Measurements from ENCODE around the gene GATA2.

The GATA2 gene

DNA sequence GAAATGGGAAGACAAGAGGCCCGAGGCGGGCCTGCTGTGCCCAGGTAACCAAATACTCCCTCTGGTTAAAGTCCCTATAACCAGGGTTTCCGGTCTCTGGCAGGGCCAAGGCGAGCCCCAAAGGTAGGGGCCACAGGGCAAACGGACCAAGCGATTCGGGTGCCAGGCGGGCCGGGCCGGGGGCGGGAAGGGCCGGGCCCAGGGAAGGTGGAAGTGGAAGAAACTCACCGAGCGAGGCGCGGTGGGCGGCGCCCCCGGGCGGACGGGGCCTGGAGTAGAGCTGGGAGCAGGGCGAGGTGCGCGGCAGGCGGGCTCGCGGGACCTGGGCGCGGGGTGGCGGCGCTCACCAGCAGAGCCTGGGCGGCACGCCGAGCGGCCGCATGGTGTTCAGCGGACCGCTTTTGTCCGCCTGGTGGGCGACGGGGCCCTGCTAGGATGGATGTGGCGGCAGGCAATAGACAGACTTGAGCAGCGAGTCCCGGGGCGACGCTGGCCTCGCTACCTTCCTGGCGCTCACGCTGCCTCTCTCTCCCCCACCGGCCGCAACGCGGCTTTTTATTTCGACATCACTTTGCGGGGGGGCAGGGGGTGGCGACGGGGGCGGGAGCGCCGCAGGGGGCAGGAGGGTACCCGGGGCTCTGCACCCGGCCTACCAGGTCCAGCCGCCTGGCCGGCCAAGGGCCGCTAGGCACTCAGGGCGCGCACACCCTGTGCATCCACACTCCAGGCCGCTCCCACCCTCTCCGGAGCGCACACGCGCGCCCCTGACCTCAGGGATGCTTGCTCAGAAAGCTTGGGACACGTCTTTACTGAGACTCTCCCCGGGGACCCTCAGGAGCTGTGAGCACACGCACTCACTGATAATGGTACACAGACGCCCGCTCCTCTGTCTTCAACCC lies at the start of gene GATA2:
Gene GATA2 (minus strand): TSS at position 531 of the 899 bp plus-strand sequence. CDS start 6,170 bp downstream, outside the sequence.
- no peak for DNase-seq

- no peak for DNase-seq
Observed at GRCh38 chr3:128541246-128541645, 48.2 kb upstream of the GATA2 start.

DNA sequence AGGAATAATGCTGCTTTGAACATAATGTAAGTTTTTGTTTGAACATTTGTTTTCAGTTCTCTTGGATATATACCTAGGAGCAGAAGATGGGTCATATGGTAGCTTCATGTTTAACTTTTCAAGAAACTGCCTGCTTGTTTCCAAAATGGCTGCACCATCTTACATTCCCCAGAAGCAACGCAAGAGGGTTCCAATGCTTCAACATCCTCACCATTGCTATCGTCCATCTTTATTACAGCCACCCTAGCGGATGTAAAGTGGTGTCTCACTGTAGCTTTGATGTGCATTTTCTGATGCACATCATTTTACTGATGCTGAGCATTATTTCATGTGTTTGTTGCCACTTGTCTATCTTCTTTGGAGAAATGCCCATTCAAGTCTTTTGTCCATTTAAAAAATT lies 46.4 kb upstream of the GATA2 start:
- no peak for DNase-seq

GRCh38 chr3:128537091-128537703 lies 44.2 kb upstream of the GATA2 start:
- DNase-seq, result no peak

DNA sequence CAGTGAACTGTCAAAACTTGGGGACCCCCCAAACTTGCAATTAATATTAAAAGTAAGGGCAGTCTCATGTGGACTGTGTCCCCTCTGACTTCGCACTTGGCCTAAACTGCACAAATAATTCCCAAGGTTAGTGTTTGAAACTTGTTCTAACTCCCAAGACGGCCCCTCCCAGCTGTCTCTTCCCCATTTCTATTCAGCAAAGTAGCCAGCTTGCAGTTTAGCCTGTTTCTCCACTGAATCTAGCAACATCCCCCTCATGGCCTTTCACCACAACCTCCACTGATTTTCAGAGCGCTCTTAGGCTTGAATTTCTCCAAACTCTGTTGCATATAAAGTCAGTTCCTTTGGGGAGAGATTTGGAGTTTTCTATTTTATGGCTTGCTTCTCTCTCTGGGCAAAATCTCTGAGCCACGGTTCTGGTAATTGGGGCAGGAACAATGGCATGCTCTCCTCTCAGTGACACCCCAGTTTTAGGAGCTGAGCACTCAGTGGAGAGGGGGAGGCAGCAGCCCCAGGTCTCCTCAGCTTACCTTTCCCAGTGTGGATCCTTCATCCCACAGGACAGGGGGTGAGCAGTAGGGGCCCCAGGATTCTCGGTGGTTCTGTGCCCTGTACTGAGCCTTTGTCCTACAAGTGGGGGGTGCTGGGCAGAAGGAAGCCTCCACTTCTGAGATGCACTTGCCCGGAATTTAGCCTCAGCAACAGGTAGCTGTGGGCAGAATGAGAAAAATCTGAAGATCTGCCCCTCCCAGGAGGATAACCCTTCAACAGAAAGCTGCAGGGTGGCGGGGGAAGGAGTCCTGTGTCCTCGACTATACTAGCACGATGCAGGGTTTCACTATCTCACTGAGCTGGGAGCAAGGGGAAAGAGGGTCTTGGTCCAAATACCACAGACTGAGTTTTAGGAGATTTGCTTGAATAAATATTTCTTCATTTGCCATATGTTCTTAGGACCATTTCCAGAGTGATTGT lies 39.3 kb upstream of the GATA2 start:
- DNase-seq, result no peak

- DNase-seq, result no peak
Observed at GRCh38 chr3:128524374-128525299, 31.6 kb upstream of the GATA2 start.

DNA sequence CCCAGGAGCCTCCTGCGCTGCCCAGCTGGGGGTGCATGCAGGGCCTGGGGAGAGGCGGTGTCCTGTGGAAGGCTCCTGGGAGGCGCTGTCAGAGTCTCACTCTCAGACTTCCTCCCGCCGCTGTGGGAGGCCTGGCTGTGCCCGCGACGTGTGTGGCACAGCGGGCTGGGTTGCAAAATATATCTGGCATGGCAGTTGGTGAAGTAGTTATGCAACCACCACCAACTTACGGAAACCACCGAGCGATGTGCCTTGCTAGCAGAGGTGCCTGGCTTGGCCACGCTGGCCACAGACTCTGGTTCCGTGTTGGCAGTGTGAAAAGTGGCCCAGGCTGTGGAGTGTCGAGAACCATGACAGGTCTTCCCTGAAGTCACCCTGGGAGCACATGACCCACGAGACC lies 30.6 kb upstream of the GATA2 start:
- no peak for DNase-seq

DNA sequence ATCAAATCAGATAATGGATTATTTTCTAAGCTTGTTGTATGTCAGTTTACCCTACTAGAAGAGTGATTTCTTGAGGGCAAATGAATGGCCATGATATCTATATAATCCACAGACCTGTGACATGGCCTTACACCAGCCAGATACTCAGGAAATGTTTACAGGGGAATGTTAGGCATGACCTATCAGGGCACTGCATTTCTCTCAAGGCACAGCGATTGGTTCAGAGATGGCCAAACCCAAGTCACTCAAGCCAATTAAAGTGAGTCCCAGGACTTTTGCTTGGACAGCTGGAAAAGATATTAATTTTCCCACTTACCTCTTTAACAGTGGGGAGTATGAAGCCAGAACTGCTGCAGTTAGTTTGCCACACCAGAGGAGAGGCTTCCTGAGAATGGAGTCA lies 28.7 kb upstream of the GATA2 start:
- DNase-seq, result no peak

GRCh38 chr3:128518587-128519490 lies 25.8 kb upstream of the GATA2 start:
- DNase-seq, result no peak

DNA sequence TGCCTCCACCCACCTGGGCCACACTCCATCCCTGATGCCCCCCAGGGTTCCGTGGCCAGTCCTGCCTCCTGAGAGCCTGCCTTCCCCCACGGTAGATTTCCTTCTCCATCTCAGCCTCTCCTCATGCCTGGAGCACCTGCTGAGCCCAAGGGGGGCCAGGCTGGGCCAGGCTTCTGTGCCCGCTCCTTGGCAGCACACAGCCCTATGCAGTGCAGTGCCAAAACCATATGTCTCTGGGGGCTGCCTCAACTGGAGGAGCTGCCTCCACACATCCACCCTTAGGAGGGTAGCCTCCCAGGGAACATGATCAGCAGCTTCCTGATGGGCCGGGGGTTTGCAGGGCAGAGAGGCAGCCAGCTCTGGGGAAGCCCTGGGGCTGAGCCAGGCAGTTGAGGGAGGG lies 24.6 kb upstream of the GATA2 start:
- DNase-seq, result no peak

DNA sequence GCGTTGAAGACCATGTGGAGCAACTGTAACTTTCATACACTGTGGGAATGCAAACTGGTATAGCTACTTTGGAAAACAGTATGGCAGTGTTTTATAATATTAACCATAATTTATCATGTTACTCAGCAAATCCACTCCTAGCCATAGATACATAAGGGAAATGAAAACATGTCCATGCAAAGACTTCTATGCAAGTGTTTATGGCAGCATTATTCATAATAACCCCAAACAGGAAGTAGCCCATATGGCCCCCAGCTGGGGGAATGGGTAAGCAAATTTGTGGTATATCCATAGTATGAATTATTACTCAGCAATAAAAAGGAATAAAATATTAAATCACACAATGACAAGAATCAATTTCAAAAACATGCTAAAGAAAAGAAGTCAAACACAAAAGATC lies 23.0 kb upstream of the GATA2 start:
- no peak for DNase-seq

DNA sequence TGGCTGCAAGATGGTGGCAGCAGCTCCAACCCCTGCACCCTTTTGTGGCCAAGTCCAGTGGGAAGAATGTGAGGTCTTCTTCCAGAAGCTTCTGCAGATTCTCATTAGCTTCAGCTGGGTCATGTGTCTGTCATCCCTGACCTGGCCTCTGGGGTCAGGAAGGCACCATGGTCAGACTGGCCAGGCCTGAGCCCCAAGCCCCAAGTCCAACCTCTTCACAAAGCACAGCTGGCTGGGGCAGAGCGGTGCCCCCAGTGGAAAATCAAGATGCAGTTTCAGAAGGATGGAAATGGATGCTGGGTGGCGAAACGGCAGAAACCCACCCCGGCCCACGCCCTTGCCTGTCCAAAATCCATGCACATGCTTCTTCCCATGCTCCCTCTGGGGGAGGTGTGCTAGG lies 15.9 kb upstream of the GATA2 start:
- DNase-seq, result no peak

- no peak for DNase-seq
Observed at GRCh38 chr3:128506754-128507153, 13.8 kb upstream of the GATA2 start.

GRCh38 chr3:128505771-128506170 lies 12.8 kb upstream of the GATA2 start:
- DNase-seq, result no peak

GRCh38 chr3:128504963-128505730 lies 12.1 kb upstream of the GATA2 start:
- DNase-seq, result no peak

DNA sequence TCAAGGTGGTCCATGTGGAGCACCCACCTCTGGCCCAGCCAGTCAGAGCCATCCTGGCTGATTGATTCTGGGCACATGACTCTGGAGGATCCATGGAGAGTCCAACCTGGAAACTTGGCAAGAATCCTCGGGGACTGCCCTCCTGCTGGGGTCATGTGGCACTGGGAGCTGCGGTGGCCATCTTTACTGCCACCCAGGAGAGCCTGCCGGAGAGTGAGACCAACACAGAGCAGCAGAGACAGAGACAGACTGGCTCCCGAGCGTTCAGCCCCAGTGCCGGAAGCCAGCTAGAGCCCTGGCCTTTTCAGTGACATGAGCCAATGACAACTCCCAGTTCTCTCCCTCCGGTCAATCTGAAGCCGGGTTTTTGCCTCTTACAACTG lies 11.5 kb upstream of the GATA2 start:
- DNase-seq, result no peak

DNA sequence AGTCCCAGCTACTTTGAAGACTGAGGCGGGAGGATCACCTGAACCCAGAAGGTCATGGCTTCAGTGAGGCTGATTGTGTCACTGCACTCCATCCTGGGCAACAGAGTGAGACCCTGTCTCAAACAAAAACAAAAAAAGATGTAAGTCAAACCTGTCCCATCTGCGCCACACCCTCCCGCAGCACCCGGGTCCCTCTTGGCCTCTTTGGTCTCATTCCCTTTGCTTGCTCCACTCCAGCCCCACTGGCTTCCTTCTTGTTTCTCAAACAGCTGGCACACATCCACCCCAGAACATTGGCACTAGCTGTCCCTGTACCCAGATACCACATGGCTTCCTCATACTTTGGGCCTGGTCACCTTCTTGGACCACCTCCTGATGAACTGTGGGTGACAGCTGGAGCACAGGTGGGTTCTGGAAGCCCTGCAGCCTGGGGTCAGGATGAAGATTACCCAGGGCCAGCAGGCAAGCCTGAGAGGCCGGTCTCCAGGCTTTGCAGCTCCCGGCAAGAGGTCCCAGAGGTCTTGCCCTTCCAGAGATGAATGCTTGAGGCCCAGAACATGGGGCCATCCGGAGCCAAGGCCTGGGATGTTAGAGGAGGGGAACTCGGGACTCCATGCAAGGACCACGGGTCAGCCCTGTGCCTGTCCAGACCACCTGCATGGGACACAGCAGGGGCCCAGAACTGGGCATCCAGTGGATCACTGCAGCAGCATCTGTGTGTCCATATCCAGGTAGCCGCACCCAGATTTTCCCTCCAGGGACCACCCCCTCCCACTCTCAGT lies 10.9 kb upstream of the GATA2 start:
- DNase-seq, result no peak

GRCh38 chr3:128503164-128503651 lies 10.2 kb upstream of the GATA2 start:
- no peak for DNase-seq

DNA sequence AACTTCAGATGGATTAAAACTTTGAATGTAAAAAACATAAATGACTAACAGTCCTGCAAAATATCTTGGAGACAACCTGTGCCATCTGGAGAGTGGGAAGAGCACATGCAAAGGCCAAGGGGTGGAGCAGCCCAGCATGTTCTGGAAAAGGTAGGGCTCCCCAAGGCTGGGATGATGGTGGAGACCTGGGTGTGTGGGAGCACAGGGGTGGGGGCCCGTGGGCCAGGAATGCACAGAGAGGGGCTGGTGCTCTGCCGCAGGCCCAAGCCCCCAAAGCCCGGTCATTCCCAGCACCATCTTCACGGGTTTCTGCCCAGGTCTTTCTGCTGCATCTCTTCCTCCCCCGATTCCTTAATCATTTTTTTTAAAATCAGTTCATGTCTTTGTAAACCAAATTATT lies 9.7 kb upstream of the GATA2 start:
- no peak for DNase-seq
